A673 (cell line): ENCODE measurements around the gene GULP1. TPM values are rescaled to one million over a fixed set of nuclear protein-coding genes. Genes with fewer than 3 reads are reported as not detected.
A peak's percentile ranks its signal among the peaks of the same experiment; 100 is the strongest.

Experiments used
- BruUV-seq: library from RNA; stranded (reverse); fragments of 400-500 nt; replicated peaks from 2 replicates; lab custom pipeline; 2021; lab: Mats Ljungman, UMichigan
- CTCF ChIA-PET: fragments of 300-600 bp; sonication (Branson Sonifier 250); formaldehyde crosslinking; loops from one replicate; lab custom pipeline; 2022; ENCODE audit warnings: antibody characterized with exemption; lab: Charles Lee
- POLR2A ChIA-PET: fragments of 300-600 bp; sonication (Branson Sonifier 250); formaldehyde crosslinking; loops from one replicate; lab custom pipeline; 2022; ENCODE audit warnings: antibody characterized with exemption; ENCODE audit not compliant: low non-redundant PET; lab: Charles Lee
- DNase-seq: peaks from one replicate; pipeline ENCODE4 v3.0.0-alpha.2; 2015; ENCODE audit warnings: low spot score
- H3K27ac ChIP-seq: fragments of 200-600 bp; sonication (generic); 2 replicates; pipeline ENCODE4 v1.5.1; 2016; ENCODE audit warnings: mixed run types, low read depth, mild to moderate bottlenecking, mixed read lengths, antibody characterized with exemption, low read length; ENCODE audit not compliant: poor library complexity, severe bottlenecking
- H3K27me3 ChIP-seq: fragments of 200-600 bp; sonication (generic); replicated peaks from 2 replicates; pipeline ENCODE4 v1.6.1; 2017; ENCODE audit warnings: mixed run types, low read depth, mild to moderate bottlenecking, mixed read lengths, antibody characterized with exemption, low read length; ENCODE audit not compliant: insufficient read depth, poor library complexity
- H3K36me3 ChIP-seq: fragments of 200-600 bp; sonication (generic); 2 replicates; pipeline ENCODE4 v1.6.1; 2016; ENCODE audit warnings: mixed run types, mild to moderate bottlenecking, mixed read lengths, antibody characterized with exemption, low read length; ENCODE audit not compliant: insufficient read depth, poor library complexity, severe bottlenecking
- H3K4me1 ChIP-seq: fragments of 200-600 bp; sonication (generic); 2 replicates; pipeline ENCODE4 v1.6.1; 2017; ENCODE audit warnings: mixed run types, mild to moderate bottlenecking, mixed read lengths, antibody characterized with exemption, low read length; ENCODE audit not compliant: insufficient read depth, poor library complexity, severe bottlenecking
- H3K4me3 ChIP-seq: fragments of 200-600 bp; sonication (generic); 2 replicates; pipeline ENCODE4 v1.5.1; 2016; ENCODE audit warnings: low read depth, mixed run types, mild to moderate bottlenecking, mixed read lengths, low read length; ENCODE audit not compliant: poor library complexity, severe bottlenecking
- H3K9me3 ChIP-seq: fragments of 200-600 bp; sonication (generic); 2 replicates; pipeline ENCODE4 v1.6.1; 2016; ENCODE audit warnings: mixed run types, low read depth, mild to moderate bottlenecking, mixed read lengths, antibody characterized with exemption, low read length; ENCODE audit not compliant: poor library complexity, severe bottlenecking
- EZH2 ChIP-seq: fragments of 200-600 bp; sonication (generic); IDR thresholded peaks from 2 replicates; pipeline ENCODE4 v1.6.1; 2017; ENCODE audit warnings: borderline replicate concordance, low read depth, mild to moderate bottlenecking, mixed read lengths, antibody characterized with exemption, low read length; ENCODE audit not compliant: poor library complexity, severe bottlenecking
- intact Hi-C: fragments of 100-400 bp; cut with micrococcal nuclease; formaldehyde crosslinking; loops from one replicate; pipeline ENCODE4 v1.10.0; 2022; ENCODE audit not compliant: unreplicated experiment
- total RNA-seq: library from RNA; stranded (reverse); gene quantifications from 2 replicates; pipeline ENCODE4 v1.2.3, GENCODE V29; 2021
- TF ChIP-seq, protein P1 (sequence below): fragments of 300-800, 200-600 bp; sonication (generic); conservative IDR thresholded peaks from 2 replicates; pipeline ENCODE4 v1.5.1; 2017; ENCODE audit warnings: low read depth, mild to moderate bottlenecking, antibody characterized with exemption, low read length, moderate library complexity, mixed read lengths

The GULP1 gene
- total RNA-seq, 1 experiment from 2014 or later = 7.2 TPM

- no peak for DNase-seq
- no peak for TF ChIP-seq EZH2
- TF ChIP-seq, protein P1, sequence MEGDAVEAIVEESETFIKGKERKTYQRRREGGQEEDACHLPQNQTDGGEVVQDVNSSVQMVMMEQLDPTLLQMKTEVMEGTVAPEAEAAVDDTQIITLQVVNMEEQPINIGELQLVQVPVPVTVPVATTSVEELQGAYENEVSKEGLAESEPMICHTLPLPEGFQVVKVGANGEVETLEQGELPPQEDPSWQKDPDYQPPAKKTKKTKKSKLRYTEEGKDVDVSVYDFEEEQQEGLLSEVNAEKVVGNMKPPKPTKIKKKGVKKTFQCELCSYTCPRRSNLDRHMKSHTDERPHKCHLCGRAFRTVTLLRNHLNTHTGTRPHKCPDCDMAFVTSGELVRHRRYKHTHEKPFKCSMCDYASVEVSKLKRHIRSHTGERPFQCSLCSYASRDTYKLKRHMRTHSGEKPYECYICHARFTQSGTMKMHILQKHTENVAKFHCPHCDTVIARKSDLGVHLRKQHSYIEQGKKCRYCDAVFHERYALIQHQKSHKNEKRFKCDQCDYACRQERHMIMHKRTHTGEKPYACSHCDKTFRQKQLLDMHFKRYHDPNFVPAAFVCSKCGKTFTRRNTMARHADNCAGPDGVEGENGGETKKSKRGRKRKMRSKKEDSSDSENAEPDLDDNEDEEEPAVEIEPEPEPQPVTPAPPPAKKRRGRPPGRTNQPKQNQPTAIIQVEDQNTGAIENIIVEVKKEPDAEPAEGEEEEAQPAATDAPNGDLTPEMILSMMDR = no peak
- intact Hi-C loops = no loop called here
- ChIA-PET CTCF (no interaction called here), POLR2A (no interaction called here)
- Histone ChIP-seq H3K9me3 (no peaks in the 10 kb centered on the region), H3K36me3 (no peaks in the 10 kb centered on the region), H3K4me3 (no peak overlapping the region), H3K27me3 (no peaks in the 10 kb centered on the region), H3K4me1 (peaks cover 4% of the 10 kb centered on the region), H3K27ac (no peak overlapping the region)
- BruUV-seq = no TSS peak
These were observed 201.1 kb downstream of the GULP1 start for GRCh38 chr2:188492751-188493150.

DNA sequence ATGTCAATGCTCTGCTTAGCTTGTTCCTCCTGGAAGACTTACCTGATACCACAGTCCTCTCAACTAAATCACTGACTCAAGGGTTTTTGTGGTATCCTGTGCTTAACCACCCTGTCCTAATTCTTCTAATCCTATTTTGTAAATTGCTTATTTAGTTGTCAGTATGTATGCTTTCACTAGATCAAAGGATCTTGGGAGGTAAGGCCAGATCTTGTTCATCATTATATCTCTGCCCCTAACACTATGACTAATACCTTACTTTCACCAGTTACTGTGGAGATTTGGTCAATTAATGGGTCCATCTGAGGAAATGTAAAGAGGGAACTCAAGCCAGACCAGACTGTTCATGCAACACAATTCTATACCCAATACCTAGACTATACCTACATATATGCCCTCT is 203.2 kb downstream of the GULP1 start:
- no peak for DNase-seq
- CTCF ChIA-PET = no interaction called here
- intact Hi-C loops = no loop called here
- no peak overlapping the region for H3K4me3 ChIP-seq
- no peaks in the 10 kb centered on the region for H3K27me3 ChIP-seq
- no peaks in the 10 kb centered on the region for H3K36me3 ChIP-seq
- TF ChIP-seq, protein P1 = no peak
- TF ChIP-seq EZH2 = no peak
- BruUV-seq = no TSS peak
- H3K9me3 ChIP-seq = no peaks in the 10 kb centered on the region
- no peak overlapping the region for H3K27ac ChIP-seq
- H3K4me1 ChIP-seq = peaks cover 4% of the 10 kb centered on the region
- POLR2A ChIA-PET = no interaction called here

DNA sequence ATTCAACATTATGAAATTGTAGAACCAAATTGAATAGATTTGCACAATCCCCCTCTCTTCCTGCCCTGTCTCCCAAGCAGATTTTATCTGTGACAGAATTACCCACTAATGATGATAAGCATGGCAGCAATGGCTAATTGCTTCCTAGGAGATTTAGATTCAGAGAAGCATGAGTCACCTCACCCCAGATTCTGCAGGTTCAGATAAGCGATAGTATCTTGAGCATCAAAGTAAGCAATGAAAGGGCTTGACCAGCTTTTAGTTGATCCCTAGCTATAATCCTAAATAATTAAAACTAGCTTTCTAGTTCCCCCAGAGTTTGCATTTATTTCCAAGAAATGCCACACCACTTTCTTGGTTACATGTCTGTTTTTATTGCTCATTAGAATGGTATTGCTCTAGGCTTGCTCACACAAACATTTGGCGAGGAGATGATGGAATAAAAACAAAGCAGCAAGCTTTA is 204.3 kb downstream of the GULP1 start:
- ChIA-PET POLR2A (no interaction called here), CTCF (no interaction called here)
- H3K27ac ChIP-seq = no peak overlapping the region
- no TSS peak for BruUV-seq
- intact Hi-C loops = no loop called here
- no peaks in the 10 kb centered on the region for H3K36me3 ChIP-seq
- DNase-seq = peak; percentile 68
- H3K4me3 ChIP-seq = no peak overlapping the region
- peaks cover 4% of the 10 kb centered on the region for H3K4me1 ChIP-seq
- TF ChIP-seq EZH2 = no peak
- TF ChIP-seq, protein P1 = no peak
- no peaks in the 10 kb centered on the region for H3K9me3 ChIP-seq
- no peaks in the 10 kb centered on the region for H3K27me3 ChIP-seq
